SK-N-SH treated with all-trans-retinoic acid at 6 μM for 48 hours (cell line): ENCODE data around the gene RANBP1.
"Not testable (repeated sequence)": the region's sequence is repeated elsewhere in the genome, so short reads cannot be mapped to it uniquely, and the experiment has no call there.

Source experiments
- ATAC-seq: fragments of 200-7000 bp; cut with Tn5 transposase; 3 replicates; pipeline ENCODE4 v1.9.1; 2020; ENCODE audit warnings: mild to moderate bottlenecking, moderate library complexity
- ARNTL ChIP-seq: fragments of 450-650 bp; formaldehyde crosslinking; IDR thresholded peaks from 2 replicates; pipeline ENCODE4 v1.5.0; 2020; ENCODE audit warnings: low read depth, mild to moderate bottlenecking, moderate library complexity, borderline replicate concordance
- CREB5 ChIP-seq: fragments of 250-450 bp; sonication (Bioruptor Pico); IDR thresholded peaks from 2 replicates; pipeline ENCODE4 v1.5.1; 2020; ENCODE audit warnings: low read depth, mild to moderate bottlenecking, moderate library complexity
- CSDC2 ChIP-seq: fragments of 250-450 bp; sonication (Bioruptor Pico); IDR thresholded peaks from 2 replicates; pipeline ENCODE4 v1.5.0; 2020; ENCODE audit warnings: mild to moderate bottlenecking, moderate library complexity
- CSRNP3 ChIP-seq: fragments of 250-450 bp; sonication (Bioruptor Pico); IDR thresholded peaks from 2 replicates; pipeline ENCODE4 v1.5.1; 2021; ENCODE audit warnings: mild to moderate bottlenecking, moderate library complexity
- GLIS3 ChIP-seq: fragments of 250-450 bp; sonication (Bioruptor Pico); IDR thresholded peaks from 2 replicates; pipeline ENCODE4 v1.5.0; 2020; ENCODE audit warnings: mild to moderate bottlenecking, moderate library complexity
- OSR1 ChIP-seq: fragments of 250-450 bp; sonication (Bioruptor Pico); IDR thresholded peaks from 2 replicates; pipeline ENCODE4 v1.8.0; 2022; ENCODE audit warnings: moderate library complexity, mild to moderate bottlenecking, inconsistent platforms
- PPARA ChIP-seq: fragments of 250-450 bp; sonication (Bioruptor Pico); IDR thresholded peaks from 2 replicates; pipeline ENCODE4 v1.5.0; 2020; ENCODE audit warnings: mild to moderate bottlenecking, borderline replicate concordance
- RARB ChIP-seq: fragments of 250-450 bp; sonication (Bioruptor Pico); IDR thresholded peaks from 2 replicates; pipeline ENCODE4 v1.8.0; 2021; ENCODE audit warnings: mild to moderate bottlenecking, moderate library complexity
- SNAI2 ChIP-seq: fragments of 250-450 bp; sonication (Bioruptor Pico); IDR thresholded peaks from 2 replicates; pipeline ENCODE4 v1.5.0; 2020; ENCODE audit warnings: mild to moderate bottlenecking, moderate library complexity
- TCF4 ChIP-seq: fragments of 250-450 bp; sonication (Bioruptor Pico); IDR thresholded peaks from 2 replicates; pipeline ENCODE4 v1.8.0; 2021; ENCODE audit warnings: mild to moderate bottlenecking, moderate library complexity, borderline replicate concordance
- TOX ChIP-seq: fragments of 250-450 bp; sonication (Bioruptor Pico); IDR thresholded peaks from 2 replicates; pipeline ENCODE4 v1.8.0; 2021; ENCODE audit warnings: mild to moderate bottlenecking, moderate library complexity, borderline replicate concordance
- ZFP3 ChIP-seq: fragments of 250-450 bp; sonication (Bioruptor Pico); IDR thresholded peaks from 2 replicates; pipeline ENCODE4 v1.5.0; 2020; ENCODE audit warnings: mild to moderate bottlenecking, moderate library complexity
- ZFP30 ChIP-seq: fragments of 450-650 bp; formaldehyde crosslinking; IDR thresholded peaks from 2 replicates; pipeline ENCODE4 v1.5.0; 2022; ENCODE audit warnings: mild to moderate bottlenecking, moderate library complexity
- ZNF565 ChIP-seq: fragments of 450-650 bp; formaldehyde crosslinking; conservative IDR thresholded peaks from 2 replicates; pipeline ENCODE4 v1.5.0; 2020; ENCODE audit warnings: low read depth, mild to moderate bottlenecking, moderate library complexity
- ZNF70 ChIP-seq: fragments of 450-650 bp; formaldehyde crosslinking; IDR thresholded peaks from 2 replicates; pipeline ENCODE4 v1.5.0; 2020; ENCODE audit warnings: mild to moderate bottlenecking, moderate library complexity
- ZNF8 ChIP-seq: fragments of 450-650 bp; formaldehyde crosslinking; IDR thresholded peaks from 2 replicates; pipeline ENCODE4 v1.5.0; 2020; ENCODE audit warnings: mild to moderate bottlenecking, moderate library complexity
- TF ChIP-seq, protein P1 (sequence below): fragments of 250-450 bp; sonication (Bioruptor Pico); IDR thresholded peaks from 2 replicates; pipeline ENCODE4 v1.8.0; 2021; ENCODE audit warnings: low read depth, mild to moderate bottlenecking, moderate library complexity, borderline replicate concordance
- TF ChIP-seq, protein P2 (sequence below): fragments of 250-450 bp; sonication (Bioruptor Pico); IDR thresholded peaks from 2 replicates; pipeline ENCODE4 v1.8.0; 2020; ENCODE audit warnings: mild to moderate bottlenecking, moderate library complexity, borderline replicate concordance

Gene RANBP1

DNA sequence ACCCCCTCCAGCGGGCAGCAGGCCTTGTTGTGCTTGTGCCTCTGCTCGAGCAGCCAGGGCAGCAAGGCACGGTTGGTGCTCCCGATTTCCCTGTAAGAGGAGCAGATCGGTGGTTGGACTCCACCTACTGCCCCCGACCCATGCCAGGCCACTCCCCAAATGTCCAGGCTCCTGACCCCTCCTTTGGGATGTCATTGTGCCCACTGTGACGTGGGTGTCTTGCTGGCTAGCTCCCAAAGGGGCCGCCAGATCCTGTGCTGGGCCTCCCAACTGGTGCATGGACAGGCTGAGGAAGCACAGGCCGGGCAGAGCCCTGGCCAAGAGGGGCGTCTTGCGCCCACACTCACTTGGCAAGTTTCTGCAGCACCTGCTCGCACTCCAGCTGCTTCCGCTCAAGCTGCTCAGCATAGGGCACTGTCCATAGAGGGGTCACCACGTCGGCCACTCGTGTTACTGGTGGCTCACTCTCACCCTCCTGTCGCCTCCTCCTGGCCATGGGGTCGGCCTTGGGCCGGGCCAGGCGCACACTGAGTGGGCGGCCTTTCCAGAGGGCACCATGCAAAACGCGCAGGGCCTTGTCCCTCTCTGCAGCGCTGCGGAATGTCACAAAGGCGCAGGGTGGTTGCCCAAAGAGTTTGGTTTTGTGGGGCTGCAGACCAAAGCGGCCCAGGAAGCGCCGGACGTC is at the start of gene RANBP1:
Gene RANBP1, plus strand, starts transcription at position 414 of the 685 bp plus-strand sequence. Its CDS starts 81 bp downstream, at position 495.
- no peak for ATAC-seq
- TF ChIP-seq ZFP30 (CRISPR knock-in tag) (no peak), CREB5 (CRISPR knock-in tag) (no peak), PPARA (CRISPR knock-in tag) (no peak), SNAI2 (CRISPR knock-in tag) (no peak), GLIS3 (CRISPR knock-in tag) (no peak), TOX (CRISPR knock-in tag) (no peak), ZNF70 (no peak)

DNA sequence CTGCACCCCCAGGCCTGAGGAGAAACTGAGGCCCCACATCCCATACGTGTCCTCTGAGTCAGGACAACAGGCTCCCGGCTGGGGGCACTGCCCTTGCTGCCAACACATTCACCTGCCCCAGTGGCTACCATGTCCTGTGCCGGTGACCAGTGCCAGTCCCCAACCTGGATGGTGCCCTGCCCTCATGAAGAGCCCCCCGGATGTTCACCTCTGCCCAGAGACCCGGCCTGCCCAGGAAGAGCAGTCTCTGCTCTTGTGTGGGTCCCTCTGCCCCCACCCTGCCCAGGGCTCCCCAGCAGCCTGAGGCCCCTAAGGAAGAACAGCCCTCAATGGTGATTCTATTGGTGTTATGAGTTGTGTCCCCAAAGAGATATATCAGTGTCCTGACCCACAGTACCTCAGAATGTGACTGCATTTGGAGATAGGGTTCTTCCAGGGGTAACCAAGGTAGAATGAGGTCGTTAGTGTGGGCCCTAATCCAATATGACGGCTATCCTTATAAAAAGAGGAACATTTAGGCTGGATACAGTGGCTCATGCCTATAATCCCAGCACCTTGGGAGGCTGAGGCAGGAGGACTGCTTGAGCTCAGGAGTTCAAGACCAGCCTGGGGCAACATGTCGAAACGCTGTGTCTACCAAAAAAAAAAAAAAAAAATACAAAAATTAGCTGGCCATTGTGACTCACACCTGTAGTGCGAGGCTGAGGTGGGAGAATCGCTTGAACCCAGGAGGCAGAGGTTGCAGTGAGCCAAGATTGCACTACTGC is 49.1 kb upstream of the RANBP1 start:
- TF ChIP-seq ARNTL (CRISPR knock-in tag) (no peak), TOX (CRISPR knock-in tag) (no peak), ZNF70 (no peak), OSR1 (CRISPR knock-in tag) (no peak), RARB (no peak), CSDC2 (CRISPR knock-in tag) (no peak), CSRNP3 (CRISPR knock-in tag) (no peak), ZFP3 (CRISPR knock-in tag) (no peak)
- TF ChIP-seq, protein P1, sequence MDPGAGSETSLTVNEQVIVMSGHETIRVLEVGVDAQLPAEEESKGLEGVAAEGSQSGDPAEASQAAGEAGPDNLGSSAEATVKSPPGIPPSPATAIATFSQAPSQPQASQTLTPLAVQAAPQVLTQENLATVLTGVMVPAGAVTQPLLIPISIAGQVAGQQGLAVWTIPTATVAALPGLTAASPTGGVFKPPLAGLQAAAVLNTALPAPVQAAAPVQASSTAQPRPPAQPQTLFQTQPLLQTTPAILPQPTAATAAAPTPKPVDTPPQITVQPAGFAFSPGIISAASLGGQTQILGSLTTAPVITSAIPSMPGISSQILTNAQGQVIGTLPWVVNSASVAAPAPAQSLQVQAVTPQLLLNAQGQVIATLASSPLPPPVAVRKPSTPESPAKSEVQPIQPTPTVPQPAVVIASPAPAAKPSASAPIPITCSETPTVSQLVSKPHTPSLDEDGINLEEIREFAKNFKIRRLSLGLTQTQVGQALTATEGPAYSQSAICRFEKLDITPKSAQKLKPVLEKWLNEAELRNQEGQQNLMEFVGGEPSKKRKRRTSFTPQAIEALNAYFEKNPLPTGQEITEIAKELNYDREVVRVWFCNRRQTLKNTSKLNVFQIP (CRISPR knock-in tag): no peak
- no peak for ATAC-seq

DNA sequence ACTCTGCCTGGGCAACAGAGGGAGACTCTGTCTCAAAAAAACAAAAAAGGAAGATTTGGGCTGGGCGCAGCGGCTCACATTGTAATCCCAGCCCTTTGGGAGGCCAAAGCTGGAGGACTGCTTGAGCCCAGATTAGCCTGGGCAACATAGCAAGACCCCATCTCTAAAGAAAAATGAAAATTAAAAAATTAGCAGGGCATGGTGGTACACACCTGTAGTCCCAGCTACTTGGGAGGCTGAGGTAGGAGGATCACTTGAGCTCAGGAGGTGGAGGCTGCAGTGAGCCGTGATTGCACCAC is 48.6 kb upstream of the RANBP1 start:
- ATAC-seq: not testable (repeated sequence)

- no peak for ATAC-seq
- TF ChIP-seq SNAI2 (CRISPR knock-in tag) (no peak), ZNF565 (CRISPR knock-in tag) (no peak), CSDC2 (CRISPR knock-in tag) (no peak), TCF4 (CRISPR knock-in tag) (no peak), ARNTL (CRISPR knock-in tag) (no peak), CSRNP3 (CRISPR knock-in tag) (no peak), PPARA (CRISPR knock-in tag) (no peak), CREB5 (CRISPR knock-in tag) (no peak), RARB (no peak), OSR1 (CRISPR knock-in tag) (no peak), ZNF8 (no peak)
- TF ChIP-seq, protein P2, sequence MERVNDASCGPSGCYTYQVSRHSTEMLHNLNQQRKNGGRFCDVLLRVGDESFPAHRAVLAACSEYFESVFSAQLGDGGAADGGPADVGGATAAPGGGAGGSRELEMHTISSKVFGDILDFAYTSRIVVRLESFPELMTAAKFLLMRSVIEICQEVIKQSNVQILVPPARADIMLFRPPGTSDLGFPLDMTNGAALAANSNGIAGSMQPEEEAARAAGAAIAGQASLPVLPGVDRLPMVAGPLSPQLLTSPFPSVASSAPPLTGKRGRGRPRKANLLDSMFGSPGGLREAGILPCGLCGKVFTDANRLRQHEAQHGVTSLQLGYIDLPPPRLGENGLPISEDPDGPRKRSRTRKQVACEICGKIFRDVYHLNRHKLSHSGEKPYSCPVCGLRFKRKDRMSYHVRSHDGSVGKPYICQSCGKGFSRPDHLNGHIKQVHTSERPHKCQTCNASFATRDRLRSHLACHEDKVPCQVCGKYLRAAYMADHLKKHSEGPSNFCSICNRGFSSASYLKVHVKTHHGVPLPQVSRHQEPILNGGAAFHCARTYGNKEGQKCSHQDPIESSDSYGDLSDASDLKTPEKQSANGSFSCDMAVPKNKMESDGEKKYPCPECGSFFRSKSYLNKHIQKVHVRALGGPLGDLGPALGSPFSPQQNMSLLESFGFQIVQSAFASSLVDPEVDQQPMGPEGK (CRISPR knock-in tag): no peak
Observed at GRCh38 chr22:20068640-20069039, 47.3 kb upstream of the RANBP1 start.
